Measurements from ENCODE around the gene RAD51B. TPM values are rescaled to one million over a fixed set of nuclear protein-coding genes. Genes with fewer than 3 reads are reported as not detected.

RAD51B gene
- total and polyA plus RNA-seq, 4 experiments from 2014 or later, result 22.0 to 35.7 (median 31.4) TPM

DNA sequence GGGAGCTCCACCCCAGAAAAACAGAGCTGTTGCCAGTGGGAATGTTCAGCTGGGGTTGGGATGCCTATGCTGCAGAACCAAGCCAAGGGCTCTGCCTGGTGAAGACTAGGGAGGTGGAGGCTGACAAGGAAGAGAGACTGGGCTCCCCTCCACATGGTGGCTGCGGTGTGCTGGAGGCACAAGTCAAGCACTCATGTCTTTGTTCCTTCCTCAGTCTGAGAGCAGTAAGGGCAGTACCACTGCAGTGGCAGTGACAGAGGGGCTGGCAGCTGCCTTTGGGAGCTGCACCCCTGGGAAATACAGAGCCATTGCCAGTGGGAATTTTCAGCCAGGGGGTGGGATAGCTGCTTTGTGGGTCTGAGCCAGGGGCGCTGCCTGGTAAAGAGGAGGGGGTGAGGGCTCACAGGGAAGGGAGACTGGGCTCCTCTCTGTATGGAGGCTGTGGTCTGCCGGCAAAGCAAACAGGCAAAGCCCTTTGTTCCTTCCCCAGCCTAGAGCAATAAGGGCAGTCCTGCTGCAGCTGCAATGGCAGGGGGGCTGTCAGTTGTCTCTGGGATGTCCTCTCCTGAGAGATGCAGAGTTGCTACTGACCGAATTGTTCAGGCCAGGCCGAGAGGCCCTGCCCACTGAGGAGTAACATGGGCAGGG lies 255.9 kb downstream of the RAD51B start:
- Mint-ChIP-seq H3K4me1 (peaks cover 0 to 2% (median 0%) of the 10 kb centered on the region in 4 donors), H3K36me3 (peaks cover 12 to 34% of the 10 kb centered on the region in 2 donors), H3K27ac (no peak overlapping the region), H3K4me3 (no peak overlapping the region), H3K9me3 (peaks cover 0 to 35% (median 28%) of the 10 kb centered on the region in 8 donors), H3K27me3 (no peaks in the 10 kb centered on the region)
- DNase-seq, result no peak
- ChIA-PET CTCF (ENCODE audit: partially characterized antibody) (no interaction called here), POLR2A (ENCODE audit: partially characterized antibody) (no interaction called here)
- H3K4me3 ChIP-seq (ENCODE audit: low read length in 2 of 2), result no peak overlapping the region
- H3K4me1 ChIP-seq (ENCODE audit: insufficient read depth, low read length), result no peaks in the 10 kb centered on the region
- H3K27me3 ChIP-seq (ENCODE audit: insufficient read depth, low read length), result no peaks in the 10 kb centered on the region
- H3K27ac ChIP-seq (ENCODE audit: low read depth, low read length), result no peak overlapping the region
- intact Hi-C loops (cut with micrococcal nuclease), result no loop called here
- H3K36me3 ChIP-seq (ENCODE audit: insufficient read depth, low read length), result no peaks in the 10 kb centered on the region
- H3K9me3 ChIP-seq (ENCODE audit: control insufficient read depth in 1 of 2, low read length in 2 of 2), result no peaks in the 10 kb centered on the region

DNA sequence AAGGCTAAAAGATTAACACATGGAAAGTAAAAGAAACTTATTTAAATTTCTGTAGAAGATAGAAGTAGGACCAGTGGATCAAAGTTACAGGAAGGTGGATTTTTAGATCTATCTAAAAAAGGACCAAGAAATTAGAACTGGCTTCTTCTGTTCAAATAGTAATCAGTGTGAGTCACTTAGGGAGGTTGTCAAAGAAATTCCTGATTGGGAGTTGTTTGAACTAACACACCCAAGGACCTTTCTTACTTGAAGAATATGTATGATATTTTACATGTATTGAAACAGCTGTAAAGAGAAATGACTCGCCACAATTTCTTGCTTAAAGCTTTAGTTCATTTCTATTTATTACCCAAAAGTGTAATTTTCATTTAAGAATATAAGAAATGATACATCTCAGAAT lies 256.9 kb downstream of the RAD51B start:
- H3K4me1 Mint-ChIP-seq, result no peaks in the 10 kb centered on the region
- Histone ChIP-seq H3K27ac (ENCODE audit: low read depth, low read length) (no peak overlapping the region), H3K27me3 (ENCODE audit: insufficient read depth, low read length) (no peaks in the 10 kb centered on the region), H3K4me3 (ENCODE audit: low read length in 2 of 2) (no peak overlapping the region), H3K9me3 (ENCODE audit: control insufficient read depth in 1 of 2, low read length in 2 of 2) (no peaks in the 10 kb centered on the region), H3K36me3 (ENCODE audit: insufficient read depth, low read length) (no peaks in the 10 kb centered on the region), H3K4me1 (ENCODE audit: insufficient read depth, low read length) (no peaks in the 10 kb centered on the region)
- intact Hi-C loops (cut with micrococcal nuclease), result no loop called here
- no peak overlapping the region for H3K27ac Mint-ChIP-seq
- H3K4me3 Mint-ChIP-seq, result no peak overlapping the region
- no peaks in the 10 kb centered on the region for H3K27me3 Mint-ChIP-seq
- peaks cover 0 to 27% (median 20%) of the 10 kb centered on the region in 8 donors for H3K9me3 Mint-ChIP-seq
- no peak for DNase-seq
- CTCF ChIA-PET (ENCODE audit: partially characterized antibody), result no interaction called here
- POLR2A ChIA-PET (ENCODE audit: partially characterized antibody), result no interaction called here
- peaks cover 6 to 26% of the 10 kb centered on the region in 2 donors for H3K36me3 Mint-ChIP-seq

DNA sequence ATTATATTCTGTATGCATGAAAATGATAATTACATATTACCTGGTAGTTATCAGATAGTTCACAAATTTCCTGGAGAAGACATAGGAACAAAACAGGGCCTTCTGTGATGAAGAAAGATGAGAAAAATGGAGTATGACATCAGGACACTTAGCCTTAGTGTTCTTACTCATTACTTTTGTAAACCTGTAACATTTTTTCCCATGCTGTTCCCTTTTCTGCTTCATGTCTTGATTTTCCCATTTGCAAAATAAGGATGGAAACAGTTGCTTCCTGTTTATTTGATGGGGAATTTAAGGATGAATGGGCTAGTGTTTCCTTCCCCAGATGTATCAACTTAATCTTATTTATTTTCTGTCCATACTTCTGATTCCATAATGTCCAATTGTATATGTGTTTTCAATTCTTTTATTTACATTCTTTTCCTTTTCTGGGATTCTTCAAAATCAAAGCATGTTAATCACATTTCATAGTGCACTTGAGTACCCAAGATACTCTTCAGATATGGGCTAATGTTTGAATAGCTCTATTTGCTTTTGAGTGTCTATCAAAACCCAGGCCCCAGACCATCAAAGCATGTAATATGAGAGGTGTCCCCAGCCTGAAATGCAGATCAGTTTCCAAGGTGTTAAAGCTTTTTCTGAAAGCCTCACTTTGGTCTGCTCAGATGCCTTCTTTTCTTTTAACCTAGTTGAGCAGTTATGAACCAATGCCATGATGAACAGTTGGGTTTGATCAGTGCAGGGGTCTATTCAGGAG lies 260.5 kb downstream of the RAD51B start:
- ChIA-PET CTCF (ENCODE audit: partially characterized antibody) (no interaction called here), POLR2A (ENCODE audit: partially characterized antibody) (no interaction called here)
- Histone ChIP-seq H3K27ac (ENCODE audit: low read depth, low read length) (no peak overlapping the region), H3K9me3 (ENCODE audit: control insufficient read depth in 1 of 2, low read length in 2 of 2) (no peaks in the 10 kb centered on the region), H3K4me3 (ENCODE audit: low read length in 2 of 2) (no peak overlapping the region), H3K36me3 (ENCODE audit: insufficient read depth, low read length) (no peaks in the 10 kb centered on the region), H3K4me1 (ENCODE audit: insufficient read depth, low read length) (no peaks in the 10 kb centered on the region), H3K27me3 (ENCODE audit: insufficient read depth, low read length) (no peaks in the 10 kb centered on the region)
- DNase-seq, result no peak
- intact Hi-C loops (cut with micrococcal nuclease), result no loop called here
- H3K36me3 Mint-ChIP-seq, result no peaks in the 10 kb centered on the region
- no peak overlapping the region for H3K4me3 Mint-ChIP-seq
- H3K27ac Mint-ChIP-seq, result no peak overlapping the region
- H3K4me1 Mint-ChIP-seq, result no peaks in the 10 kb centered on the region
- H3K9me3 Mint-ChIP-seq, result no peaks in the 10 kb centered on the region
- H3K27me3 Mint-ChIP-seq, result no peaks in the 10 kb centered on the region

DNA sequence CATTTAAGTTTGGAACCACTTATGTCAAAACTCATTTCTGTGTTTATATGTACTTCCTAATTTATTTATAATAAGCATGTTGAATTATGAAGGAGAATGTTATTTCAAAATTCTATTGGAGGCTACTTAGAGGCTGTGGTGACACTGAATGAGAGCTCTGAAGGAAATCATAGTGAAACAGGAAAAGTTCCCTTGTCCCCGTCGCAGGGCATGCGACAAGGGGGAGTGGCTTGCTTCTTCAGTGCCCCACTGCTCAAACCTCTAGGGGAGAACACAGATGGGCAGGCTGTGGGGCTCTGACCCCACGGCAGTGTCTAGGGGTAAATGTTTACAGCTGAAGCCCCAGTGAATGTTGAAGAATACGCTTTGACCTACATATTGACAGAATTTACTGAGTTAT lies 261.9 kb downstream of the RAD51B start:
- Histone ChIP-seq H3K4me3 (ENCODE audit: low read length in 2 of 2) (no peak overlapping the region), H3K27ac (ENCODE audit: low read depth, low read length) (no peak overlapping the region), H3K36me3 (ENCODE audit: insufficient read depth, low read length) (no peaks in the 10 kb centered on the region), H3K4me1 (ENCODE audit: insufficient read depth, low read length) (no peaks in the 10 kb centered on the region), H3K9me3 (ENCODE audit: control insufficient read depth in 1 of 2, low read length in 2 of 2) (no peaks in the 10 kb centered on the region), H3K27me3 (ENCODE audit: insufficient read depth, low read length) (no peaks in the 10 kb centered on the region)
- DNase-seq, result no peak
- POLR2A ChIA-PET (ENCODE audit: partially characterized antibody), result no interaction called here
- H3K9me3 Mint-ChIP-seq, result no peaks in the 10 kb centered on the region
- no peaks in the 10 kb centered on the region for H3K4me1 Mint-ChIP-seq
- CTCF ChIA-PET (ENCODE audit: partially characterized antibody), result no interaction called here
- H3K27ac Mint-ChIP-seq, result no peak overlapping the region
- H3K36me3 Mint-ChIP-seq, result no peaks in the 10 kb centered on the region
- H3K4me3 Mint-ChIP-seq, result no peak overlapping the region
- no peaks in the 10 kb centered on the region for H3K27me3 Mint-ChIP-seq
- intact Hi-C loops (cut with micrococcal nuclease), result no loop called here

DNA sequence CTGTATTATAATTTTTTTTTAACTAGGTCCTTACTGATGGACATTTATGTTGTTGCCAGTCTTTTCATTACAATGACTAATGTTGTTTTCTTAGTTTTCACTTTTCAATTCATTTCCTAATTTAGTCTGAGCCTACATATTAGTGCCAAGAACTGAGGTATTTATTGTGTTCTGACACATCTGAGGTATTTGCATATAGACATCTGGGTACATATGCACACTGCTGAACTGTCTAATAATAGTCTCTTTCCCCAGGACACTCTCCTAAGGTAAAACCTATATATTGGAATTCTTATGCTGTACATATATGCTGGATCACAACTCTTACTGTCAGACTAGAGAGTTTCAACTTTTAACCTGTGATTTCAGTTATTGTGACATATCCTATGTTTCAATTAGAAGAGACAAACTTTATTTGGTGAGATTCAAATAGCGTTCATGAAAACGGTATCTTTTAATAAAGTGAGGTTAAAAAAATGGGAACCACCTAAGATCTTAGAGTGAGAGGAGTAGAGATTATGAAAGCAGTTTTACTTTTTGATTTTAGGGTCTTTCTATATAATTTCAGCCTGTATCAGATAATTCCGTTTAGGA lies 263.2 kb downstream of the RAD51B start:
- no peaks in the 10 kb centered on the region for H3K27me3 ChIP-seq (ENCODE audit: insufficient read depth, low read length)
- H3K9me3 ChIP-seq (ENCODE audit: control insufficient read depth in 1 of 2, low read length in 2 of 2), result no peaks in the 10 kb centered on the region
- POLR2A ChIA-PET (ENCODE audit: partially characterized antibody), result interaction anchor here (0.5 kb wide), 1 partner anchor 1315 kb away, joined by 3 read pairs; no protein-coding TSS in a partner anchor
- no peak for DNase-seq
- H3K4me1 Mint-ChIP-seq, result no peaks in the 10 kb centered on the region
- peak overlapping the region in 1 of 7 donors; percentile 42 for H3K27ac Mint-ChIP-seq
- intact Hi-C loops (cut with micrococcal nuclease), result no loop called here
- CTCF ChIA-PET (ENCODE audit: partially characterized antibody), result no interaction called here
- no peaks in the 10 kb centered on the region for H3K4me1 ChIP-seq (ENCODE audit: insufficient read depth, low read length)
- H3K9me3 Mint-ChIP-seq, result no peaks in the 10 kb centered on the region
- no peak overlapping the region for H3K27ac ChIP-seq (ENCODE audit: low read depth, low read length)
- H3K36me3 Mint-ChIP-seq, result no peaks in the 10 kb centered on the region
- no peaks in the 10 kb centered on the region for H3K36me3 ChIP-seq (ENCODE audit: insufficient read depth, low read length)
- H3K4me3 ChIP-seq (ENCODE audit: low read length in 2 of 2), result no peak overlapping the region
- no peaks in the 10 kb centered on the region for H3K27me3 Mint-ChIP-seq
- H3K4me3 Mint-ChIP-seq, result no peak overlapping the region

DNA sequence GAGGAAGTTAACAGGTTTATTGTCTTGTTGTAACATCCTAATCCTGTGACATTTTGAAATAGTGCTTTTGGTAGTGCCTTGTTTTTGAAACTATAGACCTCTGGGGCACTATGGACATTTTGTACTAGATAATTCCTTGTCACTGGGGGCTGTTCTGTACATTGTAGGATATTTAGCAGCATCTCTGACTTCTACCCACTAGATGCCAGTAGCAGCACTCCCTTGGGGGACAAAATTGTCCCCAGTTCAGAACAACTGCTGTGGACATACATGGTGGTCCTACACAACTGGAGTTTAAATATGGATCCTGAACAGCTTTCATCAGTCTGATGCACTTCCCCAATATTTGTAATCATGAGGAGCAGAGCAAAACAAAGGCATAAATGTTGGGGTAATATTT lies 264.7 kb downstream of the RAD51B start:
- Histone ChIP-seq H3K9me3 (ENCODE audit: control insufficient read depth in 1 of 2, low read length in 2 of 2) (no peaks in the 10 kb centered on the region), H3K27me3 (ENCODE audit: insufficient read depth, low read length) (no peaks in the 10 kb centered on the region), H3K4me1 (ENCODE audit: insufficient read depth, low read length) (no peaks in the 10 kb centered on the region), H3K27ac (ENCODE audit: low read depth, low read length) (no peak overlapping the region), H3K36me3 (ENCODE audit: insufficient read depth, low read length) (no peaks in the 10 kb centered on the region), H3K4me3 (ENCODE audit: low read length in 2 of 2) (no peak overlapping the region)
- POLR2A ChIA-PET (ENCODE audit: partially characterized antibody), result no interaction called here
- Mint-ChIP-seq H3K36me3 (no peaks in the 10 kb centered on the region), H3K9me3 (no peaks in the 10 kb centered on the region), H3K27ac (peak overlapping the region in 1 of 7 donors; percentile 67), H3K4me1 (peaks cover 0 to 11% (median 5%) of the 10 kb centered on the region in 4 donors), H3K27me3 (no peaks in the 10 kb centered on the region), H3K4me3 (no peak overlapping the region)
- DNase-seq, result no peak
- intact Hi-C loops (cut with micrococcal nuclease), result no loop called here
- CTCF ChIA-PET (ENCODE audit: partially characterized antibody), result no interaction called here

DNA sequence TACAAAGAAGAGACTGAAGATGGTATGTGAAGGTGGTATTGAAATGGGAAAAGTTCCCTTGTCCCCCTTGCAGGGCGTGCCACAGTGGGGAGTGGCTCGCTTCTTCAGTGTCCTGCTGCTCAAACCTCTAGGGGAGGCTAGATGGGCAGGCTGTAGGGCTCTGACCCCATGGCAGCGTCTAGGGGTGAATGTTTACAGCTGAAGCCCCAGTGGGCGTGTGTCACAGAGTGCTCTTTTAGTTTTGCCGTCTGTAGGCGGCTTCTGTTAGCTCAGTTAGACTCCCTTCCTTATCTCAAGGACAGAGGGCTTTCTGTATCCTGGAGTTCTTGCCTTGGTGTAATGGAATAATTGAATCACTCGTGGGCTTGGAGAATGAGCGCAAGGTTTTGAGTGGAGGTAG lies 266.2 kb downstream of the RAD51B start:
- no peaks in the 10 kb centered on the region for H3K27me3 ChIP-seq (ENCODE audit: insufficient read depth, low read length)
- H3K36me3 ChIP-seq (ENCODE audit: insufficient read depth, low read length), result no peaks in the 10 kb centered on the region
- H3K36me3 Mint-ChIP-seq, result no peaks in the 10 kb centered on the region
- H3K4me1 Mint-ChIP-seq, result peaks cover 0 to 11% (median 5%) of the 10 kb centered on the region in 4 donors
- H3K27me3 Mint-ChIP-seq, result no peaks in the 10 kb centered on the region
- H3K9me3 Mint-ChIP-seq, result no peaks in the 10 kb centered on the region
- no peak overlapping the region for H3K27ac Mint-ChIP-seq
- no peak overlapping the region for H3K27ac ChIP-seq (ENCODE audit: low read depth, low read length)
- no peak overlapping the region for H3K4me3 Mint-ChIP-seq
- CTCF ChIA-PET (ENCODE audit: partially characterized antibody), result no interaction called here
- H3K4me1 ChIP-seq (ENCODE audit: insufficient read depth, low read length), result no peaks in the 10 kb centered on the region
- intact Hi-C loops (cut with micrococcal nuclease), result no loop called here
- no peak overlapping the region for H3K4me3 ChIP-seq (ENCODE audit: low read length in 2 of 2)
- no peaks in the 10 kb centered on the region for H3K9me3 ChIP-seq (ENCODE audit: control insufficient read depth in 1 of 2, low read length in 2 of 2)
- POLR2A ChIA-PET (ENCODE audit: partially characterized antibody), result no interaction called here
- DNase-seq, result no peak

Data from CD4-positive, alpha-beta memory T cell (primary cell).